ENCODE measurements around the gene ETF1. TPM values are rescaled to one million over a fixed set of nuclear protein-coding genes. Genes with fewer than 3 reads are reported as not detected.

Gene ETF1
- total RNA-seq, 2 experiments from 2014 or later = 65.2 to 68.1 TPM

DNA sequence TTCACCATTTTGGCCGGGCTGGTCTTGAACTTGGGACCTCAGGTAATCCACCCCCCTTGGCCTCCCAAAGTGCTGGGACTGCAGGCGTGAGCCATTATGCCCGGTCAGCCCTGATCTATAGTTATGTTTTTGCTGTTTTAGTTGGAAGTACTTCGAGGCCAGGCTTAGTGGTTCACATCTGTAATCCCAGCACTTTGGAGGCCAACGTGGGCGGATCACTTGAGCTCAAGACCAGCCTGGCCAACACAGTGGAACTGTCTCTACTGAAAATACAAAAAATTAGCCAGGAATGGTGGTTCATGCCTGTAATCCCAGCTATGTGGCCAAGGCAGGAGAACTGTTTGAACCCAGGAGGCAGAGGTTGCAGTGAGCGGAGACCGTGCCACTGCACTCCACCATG, 30.2 kb upstream of the ETF1 start:
- Mint-ChIP-seq H3K36me3 (peaks cover 31% of the 10 kb centered on the region), H3K9me3 (no peaks in the 10 kb centered on the region), H3K27me3 (no peaks in the 10 kb centered on the region), H3K4me3 (peak overlapping the region; percentile 90), H3K4me1 (peaks cover 24% of the 10 kb centered on the region), H3K27ac (no peak overlapping the region)
- no peak for ATAC-seq (ENCODE audit: low read depth)
- DNase-seq = no peak
- POLR2A ChIA-PET = interaction anchor here (4.2 kb wide), 1 partner anchor 30 kb away, joined by 54 read pairs; the partner anchor contains the start of gene ETF1

DNA sequence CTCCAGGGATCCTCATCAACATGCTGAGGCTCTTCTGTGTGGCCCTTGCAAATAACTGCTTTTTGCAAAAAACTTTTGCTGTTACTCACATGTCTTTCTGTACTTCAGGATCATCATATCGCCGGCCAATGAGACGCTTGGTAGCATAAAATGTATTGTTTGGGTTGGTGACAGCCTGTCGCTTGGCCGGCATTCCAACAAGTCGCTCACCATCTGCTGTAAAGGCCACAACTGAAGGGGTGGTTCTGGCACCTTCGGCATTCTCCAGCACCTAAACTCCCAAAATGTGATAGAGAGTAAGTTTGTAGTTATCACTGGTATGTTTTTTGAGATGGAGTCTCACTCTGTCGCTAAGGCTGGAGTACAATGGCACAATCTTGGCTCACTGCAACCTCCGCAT, 27.8 kb upstream of the ETF1 start:
- DNase-seq = no peak
- Mint-ChIP-seq H3K4me1 (peaks cover 26% of the 10 kb centered on the region), H3K27ac (no peak overlapping the region), H3K36me3 (peaks cover 42% of the 10 kb centered on the region), H3K4me3 (no peak overlapping the region), H3K27me3 (no peaks in the 10 kb centered on the region), H3K9me3 (no peaks in the 10 kb centered on the region)
- POLR2A ChIA-PET = interaction anchor here (0.9 to 1.4 kb wide), 2 partner anchors 27 to 98 kb away, joined by 3 to 4 read pairs; partner anchors contain the start of gene ETF1
- ATAC-seq (ENCODE audit: low read depth) = no peak

DNA sequence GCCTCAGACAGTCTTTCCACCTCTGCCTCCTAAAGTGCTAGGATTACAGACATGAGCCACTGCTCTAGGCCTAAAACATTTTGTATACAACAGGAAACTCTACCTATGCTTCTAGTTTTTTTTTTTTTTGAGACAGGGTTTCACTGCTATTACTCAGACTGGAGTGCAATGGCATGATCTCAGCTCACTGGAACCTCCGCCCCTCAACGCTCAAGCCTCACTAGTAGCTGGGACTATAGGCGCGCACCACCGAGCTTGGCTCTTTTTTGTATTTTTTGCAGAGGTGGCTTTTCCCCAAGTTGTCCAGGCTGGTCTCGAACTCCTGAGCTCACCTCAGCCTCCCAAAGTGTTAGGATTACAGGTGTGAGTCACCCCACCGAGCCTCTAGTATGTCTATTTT, 26.7 kb upstream of the ETF1 start:
- Mint-ChIP-seq H3K4me3 (peak overlapping the region; percentile 17), H3K9me3 (no peaks in the 10 kb centered on the region), H3K36me3 (peaks cover 48% of the 10 kb centered on the region), H3K27me3 (no peaks in the 10 kb centered on the region), H3K27ac (no peak overlapping the region), H3K4me1 (peaks cover 34% of the 10 kb centered on the region)
- POLR2A ChIA-PET = no interaction called here
- DNase-seq (no peak), ATAC-seq (ENCODE audit: low read depth) (no peak)

DNA sequence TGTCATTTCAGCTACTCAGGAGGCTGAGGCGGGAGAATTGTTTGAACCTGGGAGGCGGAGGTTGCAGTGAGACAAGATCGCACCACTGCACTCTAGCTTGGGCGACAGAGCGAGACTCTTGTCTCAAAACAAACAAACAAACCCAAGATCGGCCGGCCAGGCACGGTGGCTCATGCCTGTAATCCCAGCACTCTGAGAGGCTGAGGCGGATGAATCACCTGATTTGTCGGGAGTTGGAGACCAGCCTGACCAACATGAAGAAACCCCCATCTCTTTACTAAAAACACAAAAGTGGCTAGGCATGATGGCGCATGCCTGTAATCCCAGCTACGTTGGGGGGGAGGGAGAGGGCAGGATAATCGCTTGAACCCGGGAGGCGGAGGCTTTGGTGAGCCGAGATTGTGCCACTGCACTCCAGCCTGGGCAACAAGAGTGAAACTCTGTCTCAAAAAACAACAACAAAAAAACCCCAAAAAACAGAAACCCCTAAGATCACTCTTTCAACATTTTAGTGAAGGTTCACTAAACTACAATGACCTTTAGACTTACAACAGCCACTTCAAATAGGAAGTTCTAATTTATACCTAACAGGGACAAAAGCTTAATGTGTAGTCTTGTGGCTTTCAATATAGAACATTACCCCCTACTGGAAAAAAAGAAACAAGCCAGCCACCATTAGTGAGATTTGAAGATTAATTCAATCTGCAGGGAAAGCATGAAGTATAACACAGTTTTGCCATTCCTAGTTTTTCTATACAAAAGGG, 25.2 kb upstream of the ETF1 start:
- DNase-seq (no peak), ATAC-seq (ENCODE audit: low read depth) (no peak)
- Mint-ChIP-seq H3K4me3 (no peak overlapping the region), H3K9me3 (no peaks in the 10 kb centered on the region), H3K27ac (peak overlapping the region; percentile 28), H3K27me3 (no peaks in the 10 kb centered on the region), H3K36me3 (peaks cover 50% of the 10 kb centered on the region), H3K4me1 (peaks cover 38% of the 10 kb centered on the region)
- POLR2A ChIA-PET = no interaction called here

DNA sequence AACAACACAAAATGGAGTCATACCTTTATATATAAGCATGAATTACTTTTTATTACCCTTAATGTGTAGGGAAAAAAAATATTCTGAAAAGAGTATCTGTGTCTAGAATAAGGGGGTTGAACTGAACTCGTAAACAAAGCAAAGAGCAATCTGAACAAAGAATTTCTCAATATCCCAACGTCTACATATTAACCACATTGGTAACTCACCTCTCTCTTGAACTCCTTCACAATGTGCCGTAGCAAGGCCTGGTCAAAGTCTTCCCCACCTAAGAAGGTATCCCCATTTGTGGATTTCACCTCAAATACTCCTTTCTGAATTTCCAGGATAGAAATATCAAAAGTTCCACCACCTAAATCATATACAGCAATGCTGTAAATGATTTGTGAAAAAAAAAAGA, 23.8 kb upstream of the ETF1 start:
- Mint-ChIP-seq H3K4me3 (peak overlapping the region; percentile 31), H3K36me3 (peaks cover 41% of the 10 kb centered on the region), H3K9me3 (no peaks in the 10 kb centered on the region), H3K27me3 (no peaks in the 10 kb centered on the region), H3K4me1 (peaks cover 35% of the 10 kb centered on the region), H3K27ac (peak overlapping the region; percentile 73)
- ATAC-seq (ENCODE audit: low read depth) (no peak), DNase-seq (no peak)
- POLR2A ChIA-PET = interaction anchor here (1.1 to 1.7 kb wide), 2 partner anchors 9 to 24 kb away, joined by 3 to 17 read pairs; partner anchors contain the start of genes ETF1 and HSPA9

DNA sequence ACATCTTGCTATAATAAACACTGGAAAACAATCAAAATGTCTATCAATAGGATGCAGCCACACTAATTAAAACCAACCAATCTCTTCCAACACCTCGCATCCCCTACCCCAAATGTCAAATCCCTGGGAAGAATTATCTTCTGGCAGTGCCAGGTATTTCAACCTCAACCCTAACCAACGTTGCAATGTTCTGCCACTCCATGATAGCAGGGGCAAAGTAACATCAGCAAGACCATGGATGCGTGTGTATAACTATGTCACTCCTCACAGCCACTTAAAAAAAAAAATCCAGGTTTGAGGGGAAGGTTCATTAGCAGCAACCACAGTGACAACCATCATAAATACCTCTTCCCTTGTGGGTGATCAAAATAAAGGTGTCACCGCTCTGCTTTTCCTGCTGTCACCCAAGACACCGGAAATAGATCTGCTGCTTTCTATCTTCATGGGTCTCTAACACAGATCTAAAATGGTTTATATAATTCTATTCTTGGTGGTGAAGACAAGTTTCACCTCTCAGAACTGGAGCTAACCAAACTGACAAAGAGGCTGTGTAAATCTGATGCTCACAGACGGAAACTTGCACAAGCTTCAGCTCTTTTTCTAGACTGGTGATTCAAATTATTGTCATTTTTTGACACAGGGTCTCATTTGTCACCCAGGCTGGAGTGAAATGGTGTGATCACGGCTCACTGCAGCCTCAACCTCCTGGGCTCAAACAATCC, 22.2 kb upstream of the ETF1 start:
- no peaks in the 10 kb centered on the region for H3K9me3 Mint-ChIP-seq
- H3K27me3 Mint-ChIP-seq = no peaks in the 10 kb centered on the region
- peak overlapping the region; percentile 29 for H3K4me3 Mint-ChIP-seq
- peak overlapping the region; percentile 83 for H3K27ac Mint-ChIP-seq
- DNase-seq = no peak
- peaks cover 33% of the 10 kb centered on the region for H3K4me1 Mint-ChIP-seq
- peak; percentile 78 for ATAC-seq (ENCODE audit: low read depth)
- POLR2A ChIA-PET = interaction anchor here (0.6 to 1.7 kb wide), 5 partner anchors 10 to 777 kb away, joined by 3 to 17 read pairs (median 5); partner anchors contain the start of genes ETF1 and HSPA9
- peaks cover 46% of the 10 kb centered on the region for H3K36me3 Mint-ChIP-seq

DNA sequence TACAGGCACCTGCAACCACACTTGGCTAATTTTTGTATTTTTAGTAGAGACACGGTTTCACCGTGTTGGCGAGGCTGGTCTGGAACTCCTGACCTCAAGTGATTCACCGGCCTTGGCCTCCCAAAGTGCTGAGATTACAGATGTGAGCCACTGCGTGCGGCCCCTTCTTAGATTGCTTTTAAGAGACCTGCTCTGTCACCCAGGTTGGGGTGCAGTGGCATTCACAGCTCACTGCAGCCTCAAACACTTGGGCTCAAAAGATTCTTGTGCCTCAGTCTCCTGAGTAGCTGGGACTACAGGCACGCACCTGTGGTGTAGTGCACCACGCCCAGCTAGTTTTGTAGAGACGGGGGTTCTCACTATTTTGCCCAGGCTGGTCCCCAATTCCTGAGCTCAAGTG, 21.2 kb upstream of the ETF1 start:
- Mint-ChIP-seq H3K27me3 (no peaks in the 10 kb centered on the region), H3K4me3 (no peak overlapping the region), H3K4me1 (peaks cover 31% of the 10 kb centered on the region), H3K9me3 (no peaks in the 10 kb centered on the region), H3K36me3 (peaks cover 47% of the 10 kb centered on the region), H3K27ac (no peak overlapping the region)
- no peak for DNase-seq
- POLR2A ChIA-PET = interaction anchor here (1.4 to 1.7 kb wide), 3 partner anchors 11 to 21 kb away, joined by 5 to 10 read pairs (median 5); partner anchors contain the start of genes ETF1 and HSPA9
- no peak for ATAC-seq (ENCODE audit: low read depth)

DNA sequence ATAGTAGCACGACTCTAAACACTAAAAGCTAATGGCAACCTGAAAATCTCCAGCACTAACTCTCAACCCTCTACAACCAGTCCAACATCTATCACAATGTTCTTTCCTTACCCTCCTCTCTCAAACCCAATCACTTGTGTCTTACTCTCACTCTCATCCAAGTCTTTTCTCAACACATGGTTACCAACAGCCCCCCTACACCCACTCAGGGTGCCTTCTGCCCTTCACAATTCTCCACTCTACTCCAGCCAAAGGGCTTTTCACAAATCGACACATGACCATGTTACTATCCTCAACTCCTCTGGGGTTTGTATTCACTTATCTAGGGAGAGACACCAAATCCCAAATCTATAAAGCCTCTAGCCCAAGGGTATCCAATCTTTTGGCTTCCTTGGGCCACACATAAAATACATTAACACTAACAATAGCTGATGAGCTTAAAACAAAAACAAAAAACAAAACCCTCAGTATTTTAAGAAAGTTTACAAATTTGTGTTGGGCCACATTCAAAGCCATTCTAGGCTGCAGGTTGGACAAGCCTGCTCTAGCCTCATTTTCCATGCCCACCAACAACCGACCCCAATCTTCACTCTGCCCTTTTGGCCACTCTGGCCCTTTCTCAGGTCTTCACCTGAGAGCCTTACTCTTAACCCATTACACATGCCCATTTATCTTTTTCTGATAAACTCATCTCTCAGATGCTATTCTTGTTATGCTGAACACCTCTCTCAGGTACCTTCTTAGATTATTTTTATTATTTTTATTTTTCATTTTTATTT, 20.5 kb upstream of the ETF1 start:
- DNase-seq = no peak
- Mint-ChIP-seq H3K36me3 (peaks cover 47% of the 10 kb centered on the region), H3K27ac (peak overlapping the region; percentile 85), H3K27me3 (no peaks in the 10 kb centered on the region), H3K4me1 (peaks cover 26% of the 10 kb centered on the region), H3K4me3 (no peak overlapping the region), H3K9me3 (no peaks in the 10 kb centered on the region)
- POLR2A ChIA-PET = interaction anchor here (1.4 to 1.7 kb wide), 3 partner anchors 12 to 21 kb away, joined by 5 to 10 read pairs (median 5); partner anchors contain the start of genes ETF1 and HSPA9
- no peak for ATAC-seq (ENCODE audit: low read depth)

DNA sequence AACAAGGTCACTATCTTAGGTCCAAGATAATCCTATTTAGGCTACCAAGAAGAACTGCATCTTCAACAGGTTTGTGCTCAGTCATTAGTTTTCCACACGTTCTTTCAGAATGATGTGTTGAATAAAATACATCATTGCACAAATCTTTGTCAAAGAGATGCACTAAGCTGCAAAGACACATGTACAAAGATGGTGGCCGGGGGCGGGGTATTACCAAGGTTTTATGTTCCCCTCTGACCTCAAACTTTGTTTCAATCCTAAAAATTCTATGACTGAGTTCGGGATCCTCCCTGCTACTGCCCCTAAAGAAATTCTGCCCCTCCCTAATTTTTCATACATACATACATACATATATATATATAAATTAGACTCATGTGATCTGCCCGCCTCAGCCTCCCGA, 17.9 kb upstream of the ETF1 start:
- H3K36me3 Mint-ChIP-seq = peaks cover 43% of the 10 kb centered on the region
- POLR2A ChIA-PET = interaction anchor here (1.7 kb wide), 1 partner anchor 18 kb away, joined by 4 read pairs; the partner anchor contains the start of gene ETF1
- no peaks in the 10 kb centered on the region for H3K27me3 Mint-ChIP-seq
- ATAC-seq (ENCODE audit: low read depth) = no peak
- H3K9me3 Mint-ChIP-seq = no peaks in the 10 kb centered on the region
- no peak for DNase-seq
- H3K4me3 Mint-ChIP-seq = no peak overlapping the region
- peaks cover 19% of the 10 kb centered on the region for H3K4me1 Mint-ChIP-seq
- H3K27ac Mint-ChIP-seq = no peak overlapping the region

DNA sequence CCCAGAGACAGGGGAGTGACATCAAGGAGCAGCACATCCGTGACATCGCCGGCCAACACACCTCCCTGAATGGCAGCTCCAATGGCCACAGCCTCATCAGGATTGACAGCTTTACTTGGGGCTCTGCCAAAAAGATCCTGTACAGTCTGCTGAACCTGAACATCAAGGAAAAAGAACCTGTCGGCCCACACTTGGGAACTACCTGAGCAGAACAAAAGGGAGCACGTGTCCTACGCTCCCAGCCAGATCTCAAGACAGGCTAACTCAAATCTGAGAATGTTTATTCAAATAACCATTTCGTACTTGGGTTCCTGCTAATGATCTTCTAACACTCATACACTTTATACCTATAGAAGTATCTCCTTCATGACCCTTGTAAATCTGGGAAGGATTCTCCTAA, 16.9 kb upstream of the ETF1 start:
- DNase-seq = no peak
- Mint-ChIP-seq H3K4me3 (no peak overlapping the region), H3K9me3 (no peaks in the 10 kb centered on the region), H3K27ac (no peak overlapping the region), H3K27me3 (no peaks in the 10 kb centered on the region), H3K4me1 (peaks cover 11% of the 10 kb centered on the region), H3K36me3 (peaks cover 40% of the 10 kb centered on the region)
- no peak for ATAC-seq (ENCODE audit: low read depth)
- POLR2A ChIA-PET = interaction anchor here (0.5 to 1.9 kb wide), 3 partner anchors 16 to 400 kb away, joined by 4 to 7 read pairs (median 4); partner anchors contain the start of genes ETF1 and HSPA9

DNA sequence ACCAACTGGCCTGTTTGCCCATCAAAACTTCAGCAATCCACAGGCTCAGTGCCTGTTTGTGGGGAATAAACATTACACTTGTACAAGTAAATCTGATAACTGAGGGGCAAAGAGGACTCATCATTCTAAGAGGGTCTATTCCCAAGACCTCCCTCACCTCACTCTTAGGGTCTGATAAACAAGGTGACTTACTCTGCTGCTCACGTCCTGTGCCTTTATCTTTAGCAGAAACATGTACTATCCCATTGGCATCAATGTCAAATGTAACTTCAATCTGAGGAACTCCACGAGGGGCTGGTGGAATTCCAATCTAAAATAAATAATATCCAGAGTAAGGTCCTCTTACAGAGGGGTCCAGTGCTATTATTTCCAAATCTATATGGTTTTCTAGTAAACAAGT, 14.6 kb upstream of the ETF1 start:
- Mint-ChIP-seq H3K27me3 (no peaks in the 10 kb centered on the region), H3K27ac (no peak overlapping the region), H3K9me3 (no peaks in the 10 kb centered on the region), H3K4me1 (peaks cover 2% of the 10 kb centered on the region), H3K4me3 (no peak overlapping the region), H3K36me3 (peaks cover 39% of the 10 kb centered on the region)
- ATAC-seq (ENCODE audit: low read depth) (no peak), DNase-seq (no peak)
- POLR2A ChIA-PET = no interaction called here

DNA sequence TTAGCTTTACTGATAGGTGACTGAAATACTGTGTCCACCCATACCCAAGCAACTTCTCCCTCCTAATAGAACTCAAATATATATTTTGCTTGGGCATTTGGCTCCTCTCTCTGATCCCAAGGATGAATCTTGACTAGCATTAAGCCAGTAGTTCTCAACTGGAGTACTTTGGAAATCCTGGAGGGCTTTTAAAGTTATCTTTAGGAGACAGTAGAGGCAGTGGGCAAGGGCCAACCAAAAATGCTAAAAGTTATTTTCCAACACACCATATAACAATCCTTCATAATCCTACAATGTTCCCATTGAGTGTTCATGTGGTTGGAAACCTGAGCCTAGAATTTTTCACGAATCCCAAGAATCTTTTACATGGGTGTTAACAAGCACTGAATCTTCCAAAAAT, 11.1 kb upstream of the ETF1 start:
- H3K4me1 Mint-ChIP-seq = peaks cover 4% of the 10 kb centered on the region
- peaks cover 32% of the 10 kb centered on the region for H3K36me3 Mint-ChIP-seq
- no peaks in the 10 kb centered on the region for H3K27me3 Mint-ChIP-seq
- no peak overlapping the region for H3K27ac Mint-ChIP-seq
- DNase-seq (no peak), ATAC-seq (ENCODE audit: low read depth) (no peak)
- H3K9me3 Mint-ChIP-seq = no peaks in the 10 kb centered on the region
- POLR2A ChIA-PET = interaction anchor here (1.0 to 1.3 kb wide), 2 partner anchors 11 to 23 kb away, joined by 3 to 6 read pairs; partner anchors contain the start of gene ETF1
- no peak overlapping the region for H3K4me3 Mint-ChIP-seq

All from activated naive CD8-positive, alpha-beta T cell treated with anti-CD3 and anti-CD28 coated beads, Interleukin-2, amount 10 ng/mL, durations not matched to agents 7 days and 5 days (primary cell).